Parathyroid adenoma (tissue), 2 donors: ENCODE measurements around the gene TLE2.

Source experiments
- H2AFZ ChIP-seq: fragments of 300-600 bp; sonication (generic); one replicate; pipeline ENCODE4 v1.7.0; 2017; ENCODE audit warnings: antibody characterized with exemption, mild to moderate bottlenecking
- H3K27ac ChIP-seq: fragments of 300-600 bp; sonication (generic); one replicate; pipeline ENCODE4 v1.7.0; 2017
- H3K27me3 ChIP-seq: fragments of 300-600 bp; sonication (generic); one replicate; pipeline ENCODE4 v1.7.0; 2017; ENCODE audit warnings: low read length; ENCODE audit not compliant: control insufficient read depth, insufficient read depth
- H3K36me3 ChIP-seq: fragments of 300-600 bp; sonication (generic); one replicate; pipeline ENCODE4 v1.7.0; 2017; ENCODE audit warnings: low read length; ENCODE audit not compliant: control insufficient read depth, insufficient read depth
- H3K4me1 ChIP-seq: fragments of 300-600 bp; sonication (generic); one replicate; pipeline ENCODE4 v1.7.0; 2017; ENCODE audit warnings: control low read depth
- H3K4me2 ChIP-seq: fragments of 300-600 bp; sonication (generic); one replicate; pipeline ENCODE4 v1.7.0; 2017; ENCODE audit warnings: low read length
- H3K4me3 ChIP-seq: fragments of 300-600 bp; sonication (generic); one replicate; pipeline ENCODE4 v1.7.0; 2017; ENCODE audit warnings: low read depth, low read length
- H3K79me2 ChIP-seq: fragments of 300-600 bp; sonication (generic); one replicate; pipeline ENCODE4 v1.7.0; 2017; ENCODE audit warnings: control low read depth
- H3K9ac ChIP-seq: fragments of 300-600 bp; sonication (generic); one replicate; pipeline ENCODE4 v1.7.0; 2017; ENCODE audit warnings: mild to moderate bottlenecking
- H3K9me3 ChIP-seq: fragments of 300-600 bp; sonication (generic); one replicate; pipeline ENCODE4 v1.7.0; 2017; ENCODE audit warnings: low read length; ENCODE audit not compliant: control insufficient read depth
- TF ChIP-seq, protein P1 (sequence below): fragments of 300-600 bp; sonication (generic); IDR thresholded peaks from one replicate; pipeline ENCODE4 v1.7.0; 2017; ENCODE audit warnings: antibody characterized with exemption, mild to moderate bottlenecking
- donor health status: primary hyperparathyroidism.

TLE2 gene

DNA sequence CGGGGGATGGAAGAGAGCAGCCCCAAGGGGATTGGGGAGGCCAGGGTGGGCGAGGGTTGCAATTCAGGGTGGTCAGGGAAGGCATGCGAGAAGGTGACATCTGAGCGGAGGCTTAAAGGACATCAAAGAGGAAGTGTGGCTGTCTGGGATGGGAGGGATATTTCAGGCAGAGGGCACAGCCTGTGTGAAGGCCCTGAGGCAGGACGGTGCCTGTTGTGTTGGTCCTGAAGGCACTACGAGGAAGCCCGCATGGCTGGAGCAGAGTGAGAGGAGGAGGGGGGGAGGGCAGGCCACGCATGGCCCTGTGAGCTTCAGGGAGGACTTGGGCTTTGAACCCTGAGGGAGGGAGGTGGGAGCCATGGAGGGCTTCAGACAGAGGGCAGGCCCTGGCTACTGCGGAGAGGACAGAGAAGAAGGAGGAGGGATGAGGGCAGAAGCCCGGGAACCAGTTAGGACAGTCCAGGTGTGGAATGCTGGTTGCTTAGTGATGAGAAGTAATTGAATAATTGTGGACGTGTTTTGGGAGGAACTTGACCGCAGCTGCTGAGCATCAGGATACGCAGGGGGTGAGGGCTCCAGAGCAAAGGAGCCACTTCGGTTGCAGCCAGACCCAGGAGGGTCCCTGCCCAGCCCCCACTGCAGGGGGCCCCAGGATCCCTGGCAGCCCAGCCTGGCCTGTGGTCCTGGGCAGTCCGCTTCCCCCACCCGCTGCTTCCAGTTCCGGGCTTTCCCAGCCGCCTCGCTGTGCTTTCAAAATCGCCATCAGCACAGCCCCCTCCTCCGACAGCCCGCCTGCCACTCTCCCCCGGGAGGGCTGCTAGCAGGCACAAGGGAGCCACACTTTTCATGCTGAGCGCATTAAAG is 45.5 kb downstream of the TLE2 start:
- peak overlapping the region; percentile 57 for H3K4me3 ChIP-seq
- H3K9ac ChIP-seq = no peak overlapping the region
- no peaks in the 10 kb centered on the region for H3K9me3 ChIP-seq
- H3K4me1 ChIP-seq = peaks cover 27% of the 10 kb centered on the region
- no peaks in the 10 kb centered on the region for H3K27me3 ChIP-seq
- H3K27ac ChIP-seq = peak overlapping the region; percentile 93
- peak overlapping the region; percentile 92 for H3K4me2 ChIP-seq
- TF ChIP-seq, protein P1, sequence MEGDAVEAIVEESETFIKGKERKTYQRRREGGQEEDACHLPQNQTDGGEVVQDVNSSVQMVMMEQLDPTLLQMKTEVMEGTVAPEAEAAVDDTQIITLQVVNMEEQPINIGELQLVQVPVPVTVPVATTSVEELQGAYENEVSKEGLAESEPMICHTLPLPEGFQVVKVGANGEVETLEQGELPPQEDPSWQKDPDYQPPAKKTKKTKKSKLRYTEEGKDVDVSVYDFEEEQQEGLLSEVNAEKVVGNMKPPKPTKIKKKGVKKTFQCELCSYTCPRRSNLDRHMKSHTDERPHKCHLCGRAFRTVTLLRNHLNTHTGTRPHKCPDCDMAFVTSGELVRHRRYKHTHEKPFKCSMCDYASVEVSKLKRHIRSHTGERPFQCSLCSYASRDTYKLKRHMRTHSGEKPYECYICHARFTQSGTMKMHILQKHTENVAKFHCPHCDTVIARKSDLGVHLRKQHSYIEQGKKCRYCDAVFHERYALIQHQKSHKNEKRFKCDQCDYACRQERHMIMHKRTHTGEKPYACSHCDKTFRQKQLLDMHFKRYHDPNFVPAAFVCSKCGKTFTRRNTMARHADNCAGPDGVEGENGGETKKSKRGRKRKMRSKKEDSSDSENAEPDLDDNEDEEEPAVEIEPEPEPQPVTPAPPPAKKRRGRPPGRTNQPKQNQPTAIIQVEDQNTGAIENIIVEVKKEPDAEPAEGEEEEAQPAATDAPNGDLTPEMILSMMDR = no peak
- peak overlapping the region; percentile 97 for H2AFZ ChIP-seq
- no peaks in the 10 kb centered on the region for H3K79me2 ChIP-seq
- H3K36me3 ChIP-seq = no peaks in the 10 kb centered on the region

GRCh38 chr19:2982983-2983350 is 46.1 kb downstream of the TLE2 start:
- Histone ChIP-seq H3K4me2 (peak overlapping the region; percentile 92), H2AFZ (peak overlapping the region; percentile 97), H3K27me3 (no peaks in the 10 kb centered on the region), H3K79me2 (no peaks in the 10 kb centered on the region), H3K9me3 (no peaks in the 10 kb centered on the region), H3K36me3 (no peaks in the 10 kb centered on the region), H3K27ac (peak overlapping the region; percentile 93), H3K4me3 (peak overlapping the region; percentile 57), H3K4me1 (peaks cover 33% of the 10 kb centered on the region), H3K9ac (no peak overlapping the region)
- TF ChIP-seq, protein P1 = no peak

- Histone ChIP-seq H3K36me3 (no peaks in the 10 kb centered on the region), H3K9ac (no peak overlapping the region), H3K4me2 (peak overlapping the region; percentile 92), H2AFZ (peak overlapping the region; percentile 97), H3K4me1 (peaks cover 37% of the 10 kb centered on the region), H3K27me3 (no peaks in the 10 kb centered on the region), H3K79me2 (no peaks in the 10 kb centered on the region), H3K9me3 (no peaks in the 10 kb centered on the region), H3K27ac (peak overlapping the region; percentile 93), H3K4me3 (peak overlapping the region; percentile 57)
- TF ChIP-seq, protein P1 = no peak
Observed at GRCh38 chr19:2982561-2982960, 46.5 kb downstream of the TLE2 start.

GRCh38 chr19:2981898-2982297 is 47.2 kb downstream of the TLE2 start:
- H3K36me3 ChIP-seq = no peaks in the 10 kb centered on the region
- H3K4me1 ChIP-seq = peaks cover 38% of the 10 kb centered on the region
- no peak overlapping the region for H2AFZ ChIP-seq
- H3K79me2 ChIP-seq = no peaks in the 10 kb centered on the region
- no peak overlapping the region for H3K9ac ChIP-seq
- no peak overlapping the region for H3K4me3 ChIP-seq
- no peaks in the 10 kb centered on the region for H3K27me3 ChIP-seq
- peak overlapping the region; percentile 93 for H3K27ac ChIP-seq
- H3K9me3 ChIP-seq = no peaks in the 10 kb centered on the region
- TF ChIP-seq, protein P1 = no peak
- H3K4me2 ChIP-seq = no peak overlapping the region

GRCh38 chr19:2978772-2979171 is 50.3 kb downstream of the TLE2 start:
- TF ChIP-seq, protein P1 = no peak
- no peaks in the 10 kb centered on the region for H3K36me3 ChIP-seq
- H3K79me2 ChIP-seq = no peaks in the 10 kb centered on the region
- H3K4me3 ChIP-seq = no peak overlapping the region
- peak overlapping the region; percentile 55 for H2AFZ ChIP-seq
- H3K9ac ChIP-seq = no peak overlapping the region
- H3K27ac ChIP-seq = peak overlapping the region; percentile 56
- no peaks in the 10 kb centered on the region for H3K27me3 ChIP-seq
- H3K4me2 ChIP-seq = no peak overlapping the region
- no peaks in the 10 kb centered on the region for H3K9me3 ChIP-seq
- H3K4me1 ChIP-seq = peaks cover 42% of the 10 kb centered on the region
